H1 (cell line): ENCODE measurements around the gene ZC3H6. TPM values are rescaled to one million over a fixed set of nuclear protein-coding genes. Genes with fewer than 3 reads are reported as not detected.

Experiments used
- CTCF ChIA-PET: fragments of 300-600 bp; sonication (Branson Sonifier 250); formaldehyde crosslinking; loops from one replicate; lab custom pipeline; 2021; ENCODE audit not compliant: partially characterized antibody; lab: Charles Lee
- POLR2A ChIA-PET: fragments of 300-600 bp; sonication (Branson Sonifier 250); formaldehyde crosslinking; loops from one replicate; lab custom pipeline; 2021; ENCODE audit warnings: inconsistent platforms; ENCODE audit not compliant: partially characterized antibody; lab: Charles Lee
- DNase-seq, 2 experiments: peaks; one replicate each; pipeline versions ENCODE4 v3.0.0 to v3.0.0-alpha.2; 2010 to 2022; ENCODE audit warnings: low spot score in 2 of 2, low read depth in 1 of 2, mixed read lengths in 1 of 2
- FAIRE-seq: peaks from 2 replicates; lab custom pipeline; 2011; peaks lifted over from hg19 to GRCh38; lab: Jason Lieb, UNC
- H2AFZ ChIP-seq: 2 replicates; pipeline ENCODE4 v1.8.1; 2012; ENCODE audit warnings: low read length, inconsistent platforms
- H2AK5ac ChIP-seq: 2 replicates; pipeline ENCODE4 v1.6.1; 2013; ENCODE audit warnings: low read depth, low read length
- H2BK120ac ChIP-seq: replicated peaks from 2 replicates; pipeline ENCODE3; 2013; ENCODE audit warnings: low read depth, low read length, inconsistent platforms
- H2BK12ac ChIP-seq: 2 replicates; pipeline ENCODE4 v1.6.1; 2013; ENCODE audit warnings: low read depth, low read length
- H2BK15ac ChIP-seq: 2 replicates; pipeline ENCODE4 v1.6.1; 2013; ENCODE audit warnings: low read length
- H2BK20ac ChIP-seq: 2 replicates; pipeline ENCODE4 v1.6.1; 2013; ENCODE audit warnings: low read length
- H2BK5ac ChIP-seq: 2 replicates; pipeline ENCODE4 v1.6.1; 2013; ENCODE audit warnings: low read depth, low read length
- H3K14ac ChIP-seq: 2 replicates; pipeline ENCODE4 v1.6.1; 2013; ENCODE audit warnings: inconsistent platforms; ENCODE audit not compliant: insufficient read length
- H3K18ac ChIP-seq: 2 replicates; pipeline ENCODE4 v1.6.1; 2013; ENCODE audit warnings: low read length; ENCODE audit errors: extremely low read depth
- H3K23ac ChIP-seq: 2 replicates; pipeline ENCODE4 v1.6.1; 2013; ENCODE audit warnings: inconsistent platforms; ENCODE audit not compliant: insufficient read length
- H3K23me2 ChIP-seq: 2 replicates; pipeline ENCODE4 v1.6.1; 2013; ENCODE audit warnings: low read depth, low read length
- H3K27ac ChIP-seq: 2 replicates; pipeline ENCODE4 v1.6.1; 2011; ENCODE audit warnings: low read depth, low read length, inconsistent platforms
- H3K27me3 ChIP-seq, 4 experiments: replicated peaks in 1 of 4; 1 replicate in 1 of 4; 2 replicates in 3 of 4; pipeline versions ENCODE4 v1.6.1 to v1.8.1; 2011 to 2013; ENCODE audit warnings: low read length in 3 of 4, mild to moderate bottlenecking in 3 of 4, inconsistent platforms in 2 of 4, mixed read lengths in 2 of 4, moderate library complexity in 1 of 4; ENCODE audit not compliant: control insufficient read depth in 3 of 4, insufficient read depth in 3 of 4; ENCODE audit errors: extremely low read depth in 1 of 4
- H3K36me3 ChIP-seq, 4 experiments: 2 replicates each; pipeline versions ENCODE4 v1.6.1 to v1.8.1; 2011 to 2013; ENCODE audit warnings: mild to moderate bottlenecking in 4 of 4, low read length in 3 of 4, moderate library complexity in 2 of 4, control low read depth in 1 of 4, inconsistent platforms in 1 of 4; ENCODE audit not compliant: insufficient read depth in 4 of 4, control insufficient read depth in 2 of 4
- H3K4ac ChIP-seq: replicated peaks from 2 replicates; pipeline ENCODE3; 2013; ENCODE audit warnings: low read length, low read depth, mixed read lengths, inconsistent platforms; ENCODE audit not compliant: insufficient read length
- H3K4me1 ChIP-seq, 4 experiments: replicated peaks in 1 of 4; 1 replicate in 1 of 4; 2 replicates in 3 of 4; pipeline versions ENCODE4 v1.6.1 to v1.8.1; 2011 to 2013; ENCODE audit warnings: low read length in 3 of 4, inconsistent platforms in 2 of 4, mixed read lengths in 1 of 4; ENCODE audit not compliant: insufficient read depth in 4 of 4, control insufficient read depth in 3 of 4
- H3K4me2 ChIP-seq, 2 experiments: 2 replicates each; pipeline versions ENCODE4 v1.6.1 to v1.8.1; 2011 to 2013; ENCODE audit warnings: low read depth in 2 of 2, low read length in 2 of 2, control low read depth in 1 of 2, inconsistent platforms in 1 of 2, mild to moderate bottlenecking in 1 of 2; ENCODE audit not compliant: insufficient read depth in 1 of 2
- H3K4me3 ChIP-seq, 4 experiments: fragments of 200-600, 300-600 bp in 1 of 4; sonication (generic), shearing (Covaris generic), sonication (Bioruptor Twin) in 1 of 4; 2 replicates each; pipeline versions ENCODE4 v1.5.1 to v1.8.1; 2011 to 2016; ENCODE audit warnings: low read length in 4 of 4, low read depth in 3 of 4, control low read depth in 2 of 4, inconsistent platforms in 2 of 4, mild to moderate bottlenecking in 2 of 4, mixed read lengths in 1 of 4, moderate library complexity in 1 of 4; ENCODE audit not compliant: insufficient read depth in 2 of 4; ENCODE audit errors: extremely low read depth in 1 of 4
- H3K56ac ChIP-seq: replicated peaks from 2 replicates; pipeline ENCODE3; 2013; ENCODE audit warnings: low read depth, mild to moderate bottlenecking, mixed read lengths, low read length, inconsistent platforms; ENCODE audit not compliant: insufficient read length
- H3K79me1 ChIP-seq: 2 replicates; pipeline ENCODE4 v1.6.1; 2013; ENCODE audit warnings: low read depth, low read length, control low read depth
- H3K79me2 ChIP-seq, 2 experiments: 2 replicates each; pipeline versions ENCODE4 v1.6.1 to v1.8.1; 2012 to 2013; ENCODE audit warnings: low read length in 2 of 2, mild to moderate bottlenecking in 2 of 2, inconsistent platforms in 1 of 2; ENCODE audit not compliant: insufficient read depth in 2 of 2, control insufficient read depth in 1 of 2
- H3K9ac ChIP-seq, 4 experiments: replicated peaks in 1 of 4; 1 replicate in 1 of 4; 2 replicates in 3 of 4; pipeline versions ENCODE4 v1.6.1 to v1.8.1; 2011 to 2013; ENCODE audit warnings: low read depth in 3 of 4, low read length in 3 of 4, control low read depth in 2 of 4, mild to moderate bottlenecking in 2 of 4, moderate library complexity in 2 of 4, inconsistent platforms in 1 of 4; ENCODE audit errors: extremely low read depth in 1 of 4
- H3K9me3 ChIP-seq, 2 experiments: 2 replicates each; pipeline versions ENCODE4 v1.6.1 to v1.8.1; 2012 to 2013; ENCODE audit warnings: mild to moderate bottlenecking in 2 of 2, moderate library complexity in 2 of 2, control low read depth in 1 of 2, inconsistent platforms in 1 of 2, low read depth in 1 of 2, low read length in 1 of 2, mixed read lengths in 1 of 2; ENCODE audit not compliant: insufficient read depth in 2 of 2
- H4K20me1 ChIP-seq, 2 experiments: replicated peaks in 1 of 2; 2 replicates each; pipeline versions ENCODE3 to v1.8.1; 2011 to 2013; ENCODE audit warnings: inconsistent platforms in 2 of 2, low read length in 2 of 2, mild to moderate bottlenecking in 1 of 2; ENCODE audit not compliant: insufficient read depth in 2 of 2, control insufficient read depth in 1 of 2
- H4K5ac ChIP-seq: 2 replicates; pipeline ENCODE4 v1.6.1; 2013; ENCODE audit warnings: low read length, low read depth, mixed read lengths, inconsistent platforms; ENCODE audit not compliant: insufficient read length
- H4K8ac ChIP-seq: 2 replicates; pipeline ENCODE4 v1.8.0; 2013; ENCODE audit warnings: mild to moderate bottlenecking, moderate library complexity, low read length, inconsistent platforms; ENCODE audit not compliant: insufficient read depth; ENCODE audit errors: extremely low read depth
- H4K91ac ChIP-seq: replicated peaks from 2 replicates; pipeline ENCODE3; 2013; ENCODE audit warnings: low read length, mixed read lengths, inconsistent platforms; ENCODE audit not compliant: insufficient read length
- ASH2L ChIP-seq: fragments of 200-600, 300-600 bp; sonication (generic); IDR thresholded peaks from one replicate; pipeline ENCODE4 v1.7.1; 2017; ENCODE audit warnings: low read length
- BRCA1 ChIP-seq: IDR thresholded peaks from 2 replicates; pipeline ENCODE4 v1.6.1; 2012; ENCODE audit warnings: low read depth, low read length, improper control_type of control experiment
- CBX8 ChIP-seq: fragments of 300-800, 300-1000 bp; sonication (generic); IDR thresholded peaks from 2 replicates; pipeline ENCODE4 v1.7.1; 2016; ENCODE audit warnings: low read depth, low read length, borderline replicate concordance
- CREB1 ChIP-seq: IDR thresholded peaks from 2 replicates; pipeline ENCODE4 v1.6.1; 2012; ENCODE audit warnings: inconsistent platforms
- CTBP2 ChIP-seq: IDR thresholded peaks from 2 replicates; pipeline ENCODE4 v1.7.0; 2011; ENCODE audit warnings: borderline replicate concordance, mild to moderate bottlenecking, moderate library complexity, mixed read lengths, low read length; ENCODE audit not compliant: insufficient read depth, insufficient read length
- JUND ChIP-seq: IDR thresholded peaks from 2 replicates; pipeline ENCODE4 v1.6.1; 2011; ENCODE audit warnings: mild to moderate bottlenecking, improper control_type of control experiment, low read length
- RAD21 ChIP-seq, 2 experiments: IDR thresholded peaks in 1 of 2; conservative IDR thresholded peaks in 1 of 2; 2 replicates each; pipeline ENCODE4 v1.6.1; 2011; ENCODE audit warnings: low read depth in 2 of 2, low read length in 2 of 2, improper control_type of control experiment in 1 of 2, inconsistent platforms in 1 of 2, mild to moderate bottlenecking in 1 of 2, moderate library complexity in 1 of 2
- SAP30 ChIP-seq: fragments of 300-600 bp; sonication (generic); IDR thresholded peaks from 2 replicates; pipeline ENCODE4 v1.7.1; 2012; ENCODE audit warnings: low read length, moderate library complexity, mild to moderate bottlenecking, inconsistent platforms; ENCODE audit not compliant: insufficient read depth, insufficient replicate concordance
- SP4 ChIP-seq: IDR thresholded peaks from 2 replicates; pipeline ENCODE4 v1.6.1; 2012; ENCODE audit warnings: low read length, inconsistent platforms
- SRF ChIP-seq: IDR thresholded peaks from 2 replicates; pipeline ENCODE4 v1.6.1; 2011; ENCODE audit warnings: mild to moderate bottlenecking, low read depth, low read length, moderate library complexity
- TAF1 ChIP-seq: IDR thresholded peaks from 2 replicates; pipeline ENCODE4 v1.6.1; 2011; ENCODE audit warnings: mild to moderate bottlenecking, low read depth, low read length
- TAF7 ChIP-seq: optimal IDR thresholded peaks from 2 replicates; pipeline ENCODE3; 2011; ENCODE audit warnings: low read depth, mild to moderate bottlenecking, inconsistent platforms, low read length, moderate library complexity, borderline replicate concordance
- WGBS, 2 experiments: shearing (Covaris generic) in 1 of 2; methylation state at CpG; one replicate each; pipeline versions ENCODE4 v1.1.6 to v1.1.7; 2013 to 2015; ENCODE audit warnings: low lambda C conversion rate in 2 of 2, mixed read lengths in 2 of 2, inconsistent platforms in 1 of 2, low coverage in 1 of 2, missing lambda C conversion rate in 1 of 2; ENCODE audit not compliant: insufficient replicate concordance in 2 of 2, insufficient coverage in 1 of 2, insufficient read length in 1 of 2; ENCODE audit errors: extremely low coverage in 1 of 2, missing lambda C conversion rate in 1 of 2; 5-methylcytosine and 5-hydroxymethylcytosine counted together
- polyA plus RNA-seq, 7 experiments: library from polyadenylated mRNA; depleted of rRNA in 3 of 7; stranded (reverse) in 5 of 7; unstranded in 2 of 7; fragments of >200 nt in 5 of 7; fragments of 200-250 nt in 2 of 7; gene quantifications; 1 replicate in 5 of 7; 2 replicates in 1 of 7; 4 replicates in 1 of 7; pipeline versions ENCODE4 v1.2.1 to v1.2.3, GENCODE V29; 2011 to 2013; ENCODE audit warnings: missing spikeins in 2 of 7, mixed read lengths in 2 of 7
- total RNA-seq: library from RNA; stranded (reverse); fragmentation: NEBNext Ultra II Directional; extraction: Animal tissue kit (Norgen Biotek cat#: 25700); gene quantifications from 2 replicates; pipeline ENCODE4 v1.2.1, GENCODE V29; 2021
- TF ChIP-seq, protein P1 (sequence below): IDR thresholded peaks from 2 replicates; pipeline ENCODE4 v1.6.1; 2012; ENCODE audit warnings: inconsistent platforms

Gene ZC3H6
- total and polyA plus RNA-seq, 2 of the 8 experiments (the other 6 are each of a cell fraction or from before 2014, with no cell fraction given), result 1.4 to 6.9 TPM

DNA sequence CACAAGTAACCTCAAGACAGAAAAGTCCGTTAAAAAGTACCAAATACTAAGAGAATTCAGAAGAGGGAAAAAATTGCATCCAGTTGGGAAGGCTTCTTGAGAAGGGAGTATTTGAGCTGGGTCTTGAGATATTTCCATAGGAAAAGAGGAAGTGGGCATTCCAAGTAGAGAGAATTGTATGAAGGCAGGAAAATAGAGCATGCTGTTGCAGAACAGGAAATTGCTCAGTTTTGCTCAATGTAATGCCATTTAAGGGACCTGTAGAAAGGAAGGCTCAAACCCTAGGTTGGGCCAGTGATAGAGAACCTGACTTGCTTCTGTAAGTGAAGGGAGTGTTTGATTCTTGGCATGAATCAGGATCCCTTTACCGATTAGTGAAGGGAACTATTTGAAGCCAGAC, 19.5 kb upstream of the ZC3H6 start:
- H3K14ac ChIP-seq, result no peak overlapping the region
- no peak overlapping the region for H3K23ac ChIP-seq
- H2BK15ac ChIP-seq, result no peak overlapping the region
- H2AFZ ChIP-seq, result no peak overlapping the region; the same call in 1 of the 2 replicates
- WGBS, 2 experiments, result 94% methylated on average over 2 of the region's 2 CpGs; no CpG with 5 or more reads in 1 of the 2 experiments
- no peak overlapping the region for H3K27ac ChIP-seq
- no peak overlapping the region for H3K9ac ChIP-seq
- no peak overlapping the region for H2AK5ac ChIP-seq
- no peak overlapping the region for H4K91ac ChIP-seq
- no peaks in the 10 kb centered on the region for H4K20me1 ChIP-seq
- no peak overlapping the region for H4K5ac ChIP-seq
- no peak overlapping the region for H2BK20ac ChIP-seq
- no peaks in the 10 kb centered on the region; the same call in 1 of the 2 replicates for H3K23me2 ChIP-seq
- H2BK120ac ChIP-seq, result no peak overlapping the region
- CTCF ChIA-PET, result interaction anchor here (1.1 to 1.3 kb wide), 2 partner anchors 27 to 237 kb away, joined by 3 read pairs; no protein-coding TSS in a partner anchor
- H3K79me1 ChIP-seq, result no peaks in the 10 kb centered on the region
- no peak overlapping the region for H3K4me3 ChIP-seq
- H3K36me3 ChIP-seq, result no peaks in the 10 kb centered on the region
- POLR2A ChIA-PET, result interaction anchor here (3.2 kb wide), 1 partner anchor 18 kb away, joined by 16 read pairs; no protein-coding TSS in a partner anchor
- no peak overlapping the region for H3K4ac ChIP-seq
- H2BK12ac ChIP-seq, result no peak overlapping the region
- H3K56ac ChIP-seq, result no peak overlapping the region
- FAIRE-seq (no peak), DNase-seq (no peak)
- H3K4me2 ChIP-seq, result no peak overlapping the region; a peak in 1 of 4 replicates
- no peak overlapping the region for H3K18ac ChIP-seq
- peaks cover 0 to 7% of the 10 kb centered on the region in 2 experiments; a peak in 1 of 4 replicates for H3K79me2 ChIP-seq
- H3K27me3 ChIP-seq, result no peaks in the 10 kb centered on the region
- peaks cover 0 to 4% (median 0%) of the 10 kb centered on the region in 4 experiments; a peak in 2 of 7 replicates for H3K4me1 ChIP-seq
- no peak overlapping the region for H4K8ac ChIP-seq
- no peak overlapping the region for H2BK5ac ChIP-seq
- H3K9me3 ChIP-seq, result no peaks in the 10 kb centered on the region
- TF ChIP-seq JUND (no peak), SP4 (no peak), RAD21 (IDR thresholded peaks at IDR 0.05 in 1 of 2, conservative IDR thresholded peaks at IDR 0.05 in 1 of 2; ENCODE audit: low read depth in 2 of 2, low read length in 2 of 2) (no peak), CBX8 (no peak), CTBP2 (no peak), BRCA1 (no peak), SAP30 (no peak), TAF1 (no peak), SRF (no peak), TAF7 (no peak), CREB1 (no peak), ASH2L (no peak)
- TF ChIP-seq, protein P1, sequence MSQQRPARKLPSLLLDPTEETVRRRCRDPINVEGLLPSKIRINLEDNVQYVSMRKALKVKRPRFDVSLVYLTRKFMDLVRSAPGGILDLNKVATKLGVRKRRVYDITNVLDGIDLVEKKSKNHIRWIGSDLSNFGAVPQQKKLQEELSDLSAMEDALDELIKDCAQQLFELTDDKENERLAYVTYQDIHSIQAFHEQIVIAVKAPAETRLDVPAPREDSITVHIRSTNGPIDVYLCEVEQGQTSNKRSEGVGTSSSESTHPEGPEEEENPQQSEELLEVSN, result no peak
